ENCODE measurements around the gene HK2. TPM values are rescaled to one million over a fixed set of nuclear protein-coding genes. Genes with fewer than 3 reads are reported as not detected.
"Not testable (repeated sequence)": the region's sequence is repeated elsewhere in the genome, so short reads cannot be mapped to it uniquely, and the experiment has no call there.

HK2 gene
- total and polyA plus RNA-seq, 2 donors (not counting 3 experiments of a cell fraction or from before 2014, with no cell fraction given), result 3.4 to 13.0 TPM

- dilution Hi-C loops (cut with MboI; ENCODE audit: extremely low pct_ligation_motif_present, low sequenced_read_pairs), result no loop called here
- Histone ChIP-seq H4K20me1 (replicated peaks; ENCODE audit: control insufficient read depth, extremely low read depth, insufficient read depth, low read length) (no peaks in the 10 kb centered on the region), H3K36me3 (ENCODE audit: control insufficient read depth in 2 of 2, extremely low read depth in 1 of 2, insufficient read depth in 2 of 2, low read length in 2 of 2) (no peaks in the 10 kb centered on the region), H3K4me2 (ENCODE audit: insufficient read depth, low read length) (no peak overlapping the region), H3K27me3 (ENCODE audit: control insufficient read depth in 2 of 2, insufficient read depth in 2 of 2, low read length in 2 of 2) (no peaks in the 10 kb centered on the region), H3K4me3 (replicated peaks in 1 of 3; ENCODE audit: insufficient read depth in 1 of 3, low read depth in 1 of 3, low read length in 3 of 3) (no peak overlapping the region), H3K27ac (ENCODE audit: insufficient read depth, low read depth, low read length) (no peak overlapping the region), H3K9ac (replicated peaks; ENCODE audit: extremely low read depth, insufficient read depth, low read length) (no peak overlapping the region), H3K79me2 (ENCODE audit: control insufficient read depth, insufficient read depth, low read length) (no peaks in the 10 kb centered on the region), H3K9me1 (replicated peaks; ENCODE audit: control insufficient read depth, extremely low read depth, insufficient read depth, low read length) (no peaks in the 10 kb centered on the region), H3K9me3 (replicated peaks; ENCODE audit: control insufficient read depth, insufficient read depth, low read length) (no peaks in the 10 kb centered on the region), H3K4me1 (ENCODE audit: control insufficient read depth, extremely low read depth, insufficient read depth, low read length) (peaks cover 22% of the 10 kb centered on the region), H2AFZ (ENCODE audit: low read depth, low read length) (no peak overlapping the region)
- FAIRE-seq (no peak), DNase-seq (ENCODE audit: low read depth, low spot score) (no peak)
- ChIA-PET CTCF (no interaction called here), POLR2A (no interaction called here)
- no TSS peak for BruUV-seq (replicated peaks)
- TF ChIP-seq MYC (IDR thresholded peaks at IDR 0.05; ENCODE audit: low read depth, low read length) (no peak), MAX (IDR thresholded peaks at IDR 0.05; ENCODE audit: insufficient read depth, insufficient read length) (no peak)
- intact Hi-C loops (cut with micrococcal nuclease), result no loop called here
Observed at GRCh38 chr2:74896232-74896631, 62.3 kb downstream of the HK2 start.

GRCh38 chr2:74900225-74900624, 66.3 kb downstream of the HK2 start:
- FAIRE-seq; H3K4me1 ChIP-seq (ENCODE audit: control insufficient read depth, extremely low read depth, insufficient read depth, low read length); H3K9me3 ChIP-seq (replicated peaks; ENCODE audit: control insufficient read depth, insufficient read depth, low read length); H3K36me3 ChIP-seq (ENCODE audit: control insufficient read depth in 2 of 2, extremely low read depth in 1 of 2, insufficient read depth in 2 of 2, low read length in 2 of 2); CTCF ChIA-PET; H3K9ac ChIP-seq (replicated peaks; ENCODE audit: extremely low read depth, insufficient read depth, low read length); DNase-seq (ENCODE audit: low read depth, low spot score); H3K9me1 ChIP-seq (replicated peaks; ENCODE audit: control insufficient read depth, extremely low read depth, insufficient read depth, low read length); dilution Hi-C loops (cut with MboI; ENCODE audit: extremely low pct_ligation_motif_present, low sequenced_read_pairs); H3K27ac ChIP-seq (ENCODE audit: insufficient read depth, low read depth, low read length); H4K20me1 ChIP-seq (replicated peaks; ENCODE audit: control insufficient read depth, extremely low read depth, insufficient read depth, low read length); H2AFZ ChIP-seq (ENCODE audit: low read depth, low read length); H3K4me3 ChIP-seq (replicated peaks in 1 of 3; ENCODE audit: insufficient read depth in 1 of 3, low read depth in 1 of 3, low read length in 3 of 3); H3K27me3 ChIP-seq (ENCODE audit: control insufficient read depth in 2 of 2, insufficient read depth in 2 of 2, low read length in 2 of 2); POLR2A ChIA-PET; H3K79me2 ChIP-seq (ENCODE audit: control insufficient read depth, insufficient read depth, low read length); H3K4me2 ChIP-seq (ENCODE audit: insufficient read depth, low read length); intact Hi-C loops (cut with micrococcal nuclease); BruUV-seq (replicated peaks): not testable (repeated sequence)
